ENCODE data around the gene EPGN. TPM values are rescaled to one million over a fixed set of nuclear protein-coding genes. Genes with fewer than 3 reads are reported as not detected.

EPGN gene
- total and polyA plus RNA-seq, 2 donors (not counting 1 experiment from before 2014, with no cell fraction given), result 0.32 TPM; not detected in 1

GRCh38 chr4:74282926-74283325 lies 25.3 kb upstream of the EPGN start:
- H3K4me2 ChIP-seq (replicated peaks; ENCODE audit: low read depth, low read length, poor library complexity, severe bottlenecking), result no peak overlapping the region
- intact Hi-C loops (cut with micrococcal nuclease), result no loop called here
- CTCF ChIA-PET, result no interaction called here

DNA sequence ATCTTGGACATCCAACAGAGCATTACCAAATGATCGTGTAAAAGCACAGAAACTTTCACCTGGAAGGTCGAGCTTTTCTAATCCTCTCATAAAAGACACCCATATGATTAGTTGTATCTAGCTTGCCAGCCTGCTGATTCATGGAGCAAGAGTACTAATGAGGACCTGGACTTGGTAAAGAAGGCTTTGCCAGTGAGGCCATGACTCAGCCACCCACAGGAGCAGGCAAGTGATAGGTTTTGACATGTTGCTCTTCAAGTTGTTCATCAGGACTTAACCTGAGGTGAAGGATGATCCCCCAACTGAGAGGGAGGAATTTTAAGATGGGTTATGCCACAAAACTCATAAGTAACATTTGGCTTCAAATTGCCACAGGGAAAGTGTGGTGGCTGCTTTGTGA lies 24.7 kb upstream of the EPGN start:
- H3K4me1 ChIP-seq (ENCODE audit: control insufficient read depth in 2 of 2, insufficient read depth in 2 of 2, low read length in 2 of 2), result no peaks in the 10 kb centered on the region
- WGBS (ENCODE audit: insufficient coverage), result no CpG with 5 or more reads among the region's 2 CpGs
- H3K27me3 ChIP-seq (replicated peaks in 1 of 4; ENCODE audit: control extremely low read depth in 1 of 4, control insufficient read depth in 3 of 4, insufficient read depth in 4 of 4, low read length in 3 of 4), result no peaks in the 10 kb centered on the region
- intact Hi-C loops (cut with micrococcal nuclease), result no loop called here
- ChIA-PET CTCF (no interaction called here), POLR2A (no interaction called here)
- H4K20me1 ChIP-seq (ENCODE audit: control insufficient read depth, insufficient read depth, low read length, poor library complexity, severe bottlenecking), result no peaks in the 10 kb centered on the region
- Mint-ChIP-seq H3K4me1 (no peaks in the 10 kb centered on the region), H3K27ac (no peak overlapping the region), H3K4me3 (no peak overlapping the region), H3K27me3 (no peaks in the 10 kb centered on the region), H3K9me3 (ENCODE audit: insufficient read depth) (no peaks in the 10 kb centered on the region)
- H3K27ac ChIP-seq (ENCODE audit: low read length in 2 of 2), result no peak overlapping the region
- DNase-seq (no peak), ATAC-seq (ENCODE audit: low read depth) (no peak)
- H3K4me3 ChIP-seq (ENCODE audit: control extremely low read depth in 1 of 5, extremely low read depth in 1 of 5, insufficient read depth in 1 of 5, low read depth in 2 of 5, low read length in 4 of 5), result no peak overlapping the region
- H3K9me3 ChIP-seq (ENCODE audit: control extremely low read depth in 1 of 3, control insufficient read depth in 2 of 3, insufficient read depth in 1 of 3, low read length in 2 of 3), result no peaks in the 10 kb centered on the region
- H3K36me3 ChIP-seq (replicated peaks in 1 of 2; ENCODE audit: control extremely low read depth in 1 of 2, control insufficient read depth in 1 of 2, extremely low read depth in 1 of 2, insufficient read depth in 2 of 2, low read length in 1 of 2), result peaks cover 0 to 1% of the 10 kb centered on the region in 2 experiments
- no peaks in the 10 kb centered on the region for H3K79me2 ChIP-seq (ENCODE audit: control insufficient read depth, insufficient read depth, low read length)
- no peak overlapping the region for H3K4me2 ChIP-seq (replicated peaks; ENCODE audit: low read depth, low read length, poor library complexity, severe bottlenecking)
- H3K9ac ChIP-seq (ENCODE audit: low read length), result no peak overlapping the region
- TF ChIP-seq CTCF (IDR thresholded peaks at IDR 0.05), result no peak
- no peak for TF ChIP-seq EZH2 (IDR thresholded peaks at IDR 0.05; ENCODE audit: borderline replicate concordance, insufficient read depth, low read depth, low read length, poor library complexity, severe bottlenecking)
- H2AFZ ChIP-seq (ENCODE audit: insufficient read depth, low read depth, low read length, poor library complexity, severe bottlenecking), result no peak overlapping the region

More at GRCh38 chr4:74282926-74283325, 25.3 kb upstream of the EPGN start:
- Mint-ChIP-seq H3K27ac (no peak overlapping the region), H3K4me3 (no peak overlapping the region), H3K4me1 (no peaks in the 10 kb centered on the region), H3K27me3 (no peaks in the 10 kb centered on the region), H3K9me3 (ENCODE audit: insufficient read depth) (no peaks in the 10 kb centered on the region)
- TF ChIP-seq EZH2 (IDR thresholded peaks at IDR 0.05; ENCODE audit: borderline replicate concordance, insufficient read depth, low read depth, low read length, poor library complexity, severe bottlenecking) (no peak), CTCF (IDR thresholded peaks at IDR 0.05) (no peak)
- Histone ChIP-seq H3K27me3 (replicated peaks in 1 of 4; ENCODE audit: control extremely low read depth in 1 of 4, control insufficient read depth in 3 of 4, insufficient read depth in 4 of 4, low read length in 3 of 4) (no peaks in the 10 kb centered on the region), H3K36me3 (replicated peaks in 1 of 2; ENCODE audit: control extremely low read depth in 1 of 2, control insufficient read depth in 1 of 2, extremely low read depth in 1 of 2, insufficient read depth in 2 of 2, low read length in 1 of 2) (no peaks in the 10 kb centered on the region), H3K9me3 (ENCODE audit: control extremely low read depth in 1 of 3, control insufficient read depth in 2 of 3, insufficient read depth in 1 of 3, low read length in 2 of 3) (no peaks in the 10 kb centered on the region), H3K79me2 (ENCODE audit: control insufficient read depth, insufficient read depth, low read length) (no peaks in the 10 kb centered on the region), H4K20me1 (ENCODE audit: control insufficient read depth, insufficient read depth, low read length, poor library complexity, severe bottlenecking) (no peaks in the 10 kb centered on the region), H3K9ac (ENCODE audit: low read length) (no peak overlapping the region), H3K4me3 (ENCODE audit: control extremely low read depth in 1 of 5, extremely low read depth in 1 of 5, insufficient read depth in 1 of 5, low read depth in 2 of 5, low read length in 4 of 5) (no peak overlapping the region), H2AFZ (ENCODE audit: insufficient read depth, low read depth, low read length, poor library complexity, severe bottlenecking) (no peak overlapping the region), H3K27ac (ENCODE audit: low read length in 2 of 2) (no peak overlapping the region), H3K4me1 (ENCODE audit: control insufficient read depth in 2 of 2, insufficient read depth in 2 of 2, low read length in 2 of 2) (no peaks in the 10 kb centered on the region)
- DNase-seq (no peak), ATAC-seq (ENCODE audit: low read depth) (no peak)
- POLR2A ChIA-PET, result no interaction called here

Data from B cell (primary cell).